Activated naive CD4-positive, alpha-beta T cell (primary cell): Measurements from ENCODE around the gene CLMP.
"Not testable (repeated sequence)": the region's sequence is repeated elsewhere in the genome, so short reads cannot be mapped to it uniquely, and the experiment has no call there.

Source experiments
- DNase-seq, 4 experiments: peaks; one replicate each; lab custom pipeline; 2025; lab: John Stamatoyannopoulos, UW

CLMP gene

GRCh38 chr11:123082977-123083376, 112.1 kb downstream of the CLMP start:
- no peak for DNase-seq

- DNase-seq: no peak
Measured at GRCh38 chr11:123080015-123080414, 115.0 kb downstream of the CLMP start.

GRCh38 chr11:123076484-123076883, 118.6 kb downstream of the CLMP start:
- no peak for DNase-seq

GRCh38 chr11:123073343-123074057, 121.5 kb downstream of the CLMP start:
- DNase-seq: no peak

GRCh38 chr11:123072762-123073161, 122.3 kb downstream of the CLMP start:
- DNase-seq: no peak

- DNase-seq: no peak
Measured at GRCh38 chr11:123072332-123072761, 122.7 kb downstream of the CLMP start.

GRCh38 chr11:123069908-123070821, 124.9 kb downstream of the CLMP start:
- no peak for DNase-seq

- no peak for DNase-seq
Measured at GRCh38 chr11:123065621-123066020, 129.4 kb downstream of the CLMP start.

- DNase-seq: no peak
Measured at GRCh38 chr11:123063826-123064657, 131.0 kb downstream of the CLMP start.

GRCh38 chr11:123062892-123063825, 131.9 kb downstream of the CLMP start:
- peak in 2 of 4 experiments; percentile 23 to 32 for DNase-seq

GRCh38 chr11:123062158-123062891, 132.7 kb downstream of the CLMP start:
- DNase-seq: peak; percentile 99 to 100 (median 99)

GRCh38 chr11:123061403-123062157, 133.5 kb downstream of the CLMP start, which contains the start of gene HSPA8:
TSS of gene HSPA8 (minus strand) at chr11:123062136. CDS start at chr11:123061324, 812 bp downstream.
- DNase-seq: peak; percentile 49 to 68 (median 55)

GRCh38 chr11:123060277-123061000, 134.6 kb downstream of the CLMP start:
- DNase-seq: no peak

GRCh38 chr11:123059041-123059920, 135.8 kb downstream of the CLMP start:
- not testable (repeated sequence) for DNase-seq

- no peak for DNase-seq
Measured at GRCh38 chr11:123057661-123058305, 137.3 kb downstream of the CLMP start.

- no peak for DNase-seq
Measured at GRCh38 chr11:123056835-123057491, 138.1 kb downstream of the CLMP start.
